ENCODE data around the gene SERPINB12. TPM values are rescaled to one million over a fixed set of nuclear protein-coding genes. Genes with fewer than 3 reads are reported as not detected.
A peak's percentile ranks its signal among the peaks of the same experiment; 100 is the strongest.

SERPINB12 gene
- total RNA-seq, 1 donor from 2014 or later = not detected

DNA sequence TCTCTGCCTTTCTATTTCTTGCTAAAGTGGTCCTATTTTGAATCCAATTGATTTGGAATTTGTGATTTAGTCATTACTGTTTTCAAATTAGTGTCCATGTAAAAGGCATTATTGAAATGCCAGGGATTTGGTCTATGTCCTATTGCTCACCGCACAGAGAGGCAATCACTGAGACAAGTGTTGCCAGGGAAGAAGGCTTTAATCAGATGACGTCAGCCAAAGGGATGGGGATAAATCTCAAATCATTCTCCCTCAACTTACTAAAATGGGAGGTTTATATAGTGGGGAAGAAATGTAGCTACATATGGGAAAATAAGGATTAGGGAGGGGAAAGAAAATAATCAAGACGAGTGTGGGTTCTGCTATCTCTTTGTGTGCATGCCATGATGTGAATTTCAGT is 9.6 kb downstream of the SERPINB12 start:
- H3K27me3 ChIP-seq (ENCODE audit: control insufficient read depth, insufficient read depth, low read length) = no peaks in the 10 kb centered on the region
- no peaks in the 10 kb centered on the region for H3K36me3 ChIP-seq (ENCODE audit: control insufficient read depth, insufficient read depth, low read length)
- TF ChIP-seq, protein P1, sequence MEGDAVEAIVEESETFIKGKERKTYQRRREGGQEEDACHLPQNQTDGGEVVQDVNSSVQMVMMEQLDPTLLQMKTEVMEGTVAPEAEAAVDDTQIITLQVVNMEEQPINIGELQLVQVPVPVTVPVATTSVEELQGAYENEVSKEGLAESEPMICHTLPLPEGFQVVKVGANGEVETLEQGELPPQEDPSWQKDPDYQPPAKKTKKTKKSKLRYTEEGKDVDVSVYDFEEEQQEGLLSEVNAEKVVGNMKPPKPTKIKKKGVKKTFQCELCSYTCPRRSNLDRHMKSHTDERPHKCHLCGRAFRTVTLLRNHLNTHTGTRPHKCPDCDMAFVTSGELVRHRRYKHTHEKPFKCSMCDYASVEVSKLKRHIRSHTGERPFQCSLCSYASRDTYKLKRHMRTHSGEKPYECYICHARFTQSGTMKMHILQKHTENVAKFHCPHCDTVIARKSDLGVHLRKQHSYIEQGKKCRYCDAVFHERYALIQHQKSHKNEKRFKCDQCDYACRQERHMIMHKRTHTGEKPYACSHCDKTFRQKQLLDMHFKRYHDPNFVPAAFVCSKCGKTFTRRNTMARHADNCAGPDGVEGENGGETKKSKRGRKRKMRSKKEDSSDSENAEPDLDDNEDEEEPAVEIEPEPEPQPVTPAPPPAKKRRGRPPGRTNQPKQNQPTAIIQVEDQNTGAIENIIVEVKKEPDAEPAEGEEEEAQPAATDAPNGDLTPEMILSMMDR (IDR thresholded peaks at IDR 0.05; ENCODE audit: insufficient read depth, low read length, poor library complexity, severe bottlenecking) = no peak
- H3K4me3 ChIP-seq (ENCODE audit: low read depth, low read length) = no peak overlapping the region
- DNase-seq (ENCODE audit: low read depth) = no peak

DNA sequence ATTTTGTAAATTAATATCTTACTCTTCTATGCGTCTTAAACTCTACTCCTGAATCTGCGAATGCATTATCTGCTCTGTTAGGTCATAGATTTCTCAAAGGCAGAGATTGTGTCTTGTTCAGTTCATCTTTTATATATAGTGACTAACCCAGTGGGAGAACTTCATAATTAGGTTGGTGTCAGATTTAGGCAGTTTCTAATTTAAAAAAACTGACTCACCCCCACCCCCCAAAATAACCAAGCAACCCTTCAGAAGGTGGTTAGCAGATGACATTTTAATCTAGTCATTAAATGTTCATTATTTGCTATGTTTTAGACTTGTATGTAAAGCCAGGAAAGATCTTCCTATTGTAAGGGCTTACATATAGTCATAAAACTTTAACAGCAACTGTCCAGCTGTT is 10.4 kb downstream of the SERPINB12 start:
- TF ChIP-seq, protein P1 (IDR thresholded peaks at IDR 0.05; ENCODE audit: insufficient read depth, low read length, poor library complexity, severe bottlenecking) = no peak
- DNase-seq (ENCODE audit: low read depth) = no peak
- no peaks in the 10 kb centered on the region for H3K27me3 ChIP-seq (ENCODE audit: control insufficient read depth, insufficient read depth, low read length)
- H3K36me3 ChIP-seq (ENCODE audit: control insufficient read depth, insufficient read depth, low read length) = no peaks in the 10 kb centered on the region
- no peak overlapping the region for H3K4me3 ChIP-seq (ENCODE audit: low read depth, low read length)

DNA sequence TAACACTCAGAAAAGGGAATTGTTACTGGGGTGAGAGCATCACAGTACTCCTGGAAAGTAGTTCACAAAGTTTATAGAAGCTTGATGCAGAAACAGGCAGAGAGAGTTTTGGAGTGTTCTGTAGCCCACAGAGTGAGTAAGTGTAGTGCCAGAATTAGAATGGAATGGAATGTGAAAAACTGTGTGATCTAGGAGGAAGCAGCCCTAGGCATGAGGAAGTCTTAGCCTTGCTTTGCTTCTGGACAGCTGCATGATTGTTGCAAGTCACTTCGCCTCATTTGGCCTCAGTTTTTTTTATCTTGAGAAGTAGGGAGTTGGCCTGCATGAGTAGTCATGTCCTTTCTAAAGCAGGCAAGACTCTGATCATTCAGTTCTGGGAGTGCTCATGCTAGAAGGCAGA is 10.9 kb downstream of the SERPINB12 start:
- Histone ChIP-seq H3K36me3 (ENCODE audit: control insufficient read depth, insufficient read depth, low read length) (no peaks in the 10 kb centered on the region), H3K4me3 (ENCODE audit: low read depth, low read length) (no peak overlapping the region), H3K27me3 (ENCODE audit: control insufficient read depth, insufficient read depth, low read length) (no peaks in the 10 kb centered on the region)
- TF ChIP-seq, protein P1 (IDR thresholded peaks at IDR 0.05; ENCODE audit: insufficient read depth, low read length, poor library complexity, severe bottlenecking) = no peak
- DNase-seq (ENCODE audit: low read depth) = peak; percentile 79

- H3K4me3 ChIP-seq (ENCODE audit: low read depth, low read length) = no peak overlapping the region
- no peaks in the 10 kb centered on the region for H3K27me3 ChIP-seq (ENCODE audit: control insufficient read depth, insufficient read depth, low read length)
- DNase-seq (ENCODE audit: low read depth) = no peak
- TF ChIP-seq, protein P1 (IDR thresholded peaks at IDR 0.05; ENCODE audit: insufficient read depth, low read length, poor library complexity, severe bottlenecking) = no peak
- H3K36me3 ChIP-seq (ENCODE audit: control insufficient read depth, insufficient read depth, low read length) = no peaks in the 10 kb centered on the region
These were observed 17.7 kb downstream of the SERPINB12 start for GRCh38 chr18:63559567-63560491.

DNA sequence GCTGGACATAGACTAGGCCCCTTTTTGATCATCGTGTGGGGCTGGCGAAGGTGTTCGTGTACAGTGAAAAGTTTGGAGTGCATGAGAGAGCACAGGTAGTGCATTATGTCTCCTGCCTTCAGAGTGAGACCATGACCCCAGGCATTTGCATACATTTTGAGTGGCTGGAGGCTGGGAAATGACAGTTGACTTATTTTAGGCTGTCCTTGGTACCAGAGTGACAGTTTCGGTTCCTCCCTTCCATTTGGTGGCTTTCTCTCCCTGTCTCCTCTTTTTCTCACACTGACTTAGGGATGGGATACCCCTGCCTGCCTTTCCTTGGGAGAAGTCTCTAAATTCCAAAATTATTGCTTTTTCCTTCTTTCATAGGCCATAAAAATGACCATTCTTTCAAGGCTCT is 20.1 kb downstream of the SERPINB12 start:
- no peaks in the 10 kb centered on the region for H3K36me3 ChIP-seq (ENCODE audit: control insufficient read depth, insufficient read depth, low read length)
- no peaks in the 10 kb centered on the region for H3K27me3 ChIP-seq (ENCODE audit: control insufficient read depth, insufficient read depth, low read length)
- H3K4me3 ChIP-seq (ENCODE audit: low read depth, low read length) = no peak overlapping the region
- TF ChIP-seq, protein P1 (IDR thresholded peaks at IDR 0.05; ENCODE audit: insufficient read depth, low read length, poor library complexity, severe bottlenecking) = no peak
- no peak for DNase-seq (ENCODE audit: low read depth)
